ENCODE data around the gene KLK8.

KLK8 gene

GRCh38 chr19:51001515-51001914 is at the start of gene KLK8:
Gene KLK8 (minus strand): TSS chr19:51001604. CDS start chr19:51001167, 437 bp downstream.
- no peak for DNase-seq

GRCh38 chr19:51047031-51047335 is 45.6 kb upstream of the KLK8 start:
- no peak for DNase-seq

GRCh38 chr19:51044327-51044726 is 42.9 kb upstream of the KLK8 start:
- DNase-seq: no peak

- no peak for DNase-seq
Observed at GRCh38 chr19:51043497-51043896, 42.1 kb upstream of the KLK8 start.

GRCh38 chr19:51040151-51040550 is 38.7 kb upstream of the KLK8 start:
- no peak for DNase-seq

GRCh38 chr19:51036519-51036918 is 35.1 kb upstream of the KLK8 start:
- DNase-seq: no peak

- DNase-seq: no peak
Observed at GRCh38 chr19:51034704-51035103, 33.3 kb upstream of the KLK8 start, which contains the start of gene KLK12. Gene KLK12 (minus strand): TSS chr19:51035002. CDS start chr19:51034621, 381 bp downstream.

- no peak for DNase-seq
Observed at GRCh38 chr19:51031880-51032225, 30.4 kb upstream of the KLK8 start.

GRCh38 chr19:51031220-51031879 is 29.9 kb upstream of the KLK8 start:
- no peak for DNase-seq

- DNase-seq: no peak
Observed at GRCh38 chr19:51030631-51031030, 29.2 kb upstream of the KLK8 start.

GRCh38 chr19:51029718-51030117 is 28.3 kb upstream of the KLK8 start:
- DNase-seq: no peak

GRCh38 chr19:51027873-51028272 is 26.5 kb upstream of the KLK8 start:
- DNase-seq: no peak

GRCh38 chr19:51027126-51027806 is 25.9 kb upstream of the KLK8 start:
- no peak for DNase-seq

GRCh38 chr19:51026554-51026831 is 25.1 kb upstream of the KLK8 start, which contains the start of gene KLK11:
Gene KLK11 (minus strand): TSS chr19:51026616. CDS start chr19:51025631, 985 bp downstream.
- DNase-seq: no peak

GRCh38 chr19:51025809-51026553 is 24.6 kb upstream of the KLK8 start:
- DNase-seq: no peak

GRCh38 chr19:51025401-51025800 is 24.0 kb upstream of the KLK8 start:
- no peak for DNase-seq

GRCh38 chr19:51024924-51025323 is 23.5 kb upstream of the KLK8 start:
- DNase-seq: no peak

- no peak for DNase-seq
Observed at GRCh38 chr19:51023946-51024345, 22.5 kb upstream of the KLK8 start.

GRCh38 chr19:51022526-51022925 is 21.1 kb upstream of the KLK8 start:
- DNase-seq: no peak

GRCh38 chr19:51020988-51021651 is 19.7 kb upstream of the KLK8 start:
- peak; percentile 76 for DNase-seq

- no peak for DNase-seq
Observed at GRCh38 chr19:51019544-51019925, 18.1 kb upstream of the KLK8 start, which contains the start of gene KLK10. Gene KLK10 (minus strand): TSS chr19:51019709. CDS start chr19:51019130, 579 bp downstream.

GRCh38 chr19:51018745-51019543 is 17.5 kb upstream of the KLK8 start:
- DNase-seq: peak; percentile 6

All from hematopoietic multipotent progenitor cell treated with erythropoietin and hydrocortisone succinate and interleukin-3 and kit ligand, for 6 days (in vitro differentiated cells).